GM12878 (cell line): Measurements from ENCODE around the gene KBTBD8. TPM values are rescaled to one million over a fixed set of nuclear protein-coding genes. Genes with fewer than 3 reads are reported as not detected.

ENCODE experiments used
- ATAC-seq: fragments of 200-7000 bp; cut with Tn5 transposase; 3 replicates; pipeline ENCODE4 v1.9.1; 2020; ENCODE audit warnings: mild to moderate bottlenecking, moderate library complexity
- BruUV-seq: library from RNA; stranded (reverse); fragments of 400-500 nt; replicated peaks from 2 replicates; lab custom pipeline; 2021; lab: Mats Ljungman, UMichigan
- CTCF ChIA-PET: fragments of 300-600 bp; sonication (Branson Sonifier 250); formaldehyde crosslinking; extraction: SDS; loops from one replicate; lab custom pipeline; 2021; ENCODE audit warnings: inconsistent platforms; lab: Yijun Ruan, JAX
- POLR2A ChIA-PET: fragments of 350-600 bp; formaldehyde crosslinking; extraction: SDS; loops from one replicate; lab custom pipeline; 2021; ENCODE audit warnings: inconsistent platforms; lab: Charles Lee
- RAD21 ChIA-PET: fragments of 300-600 bp; sonication (Branson Sonifier 250); formaldehyde crosslinking; loops from one replicate; lab custom pipeline; 2023; ENCODE audit warnings: antibody characterized with exemption; ENCODE audit not compliant: unreplicated experiment; lab: Charles Lee
- SMC1A ChIA-PET: fragments of 300-600 bp; sonication (Branson Sonifier 250); formaldehyde crosslinking; loops from one replicate; lab custom pipeline; 2023; ENCODE audit not compliant: unreplicated experiment, uncharacterized antibody; lab: Charles Lee
- DNase-seq: peaks from one replicate; pipeline ENCODE4 v3.0.0-alpha.2; 2011; ENCODE audit warnings: low read depth, low spot score
- FAIRE-seq: peaks from 3 replicates; lab custom pipeline; 2011; peaks lifted over from hg19 to GRCh38; lab: Jason Lieb, UNC
- H2AFZ ChIP-seq: 2 replicates; pipeline ENCODE4 v1.6.0; 2011; ENCODE audit warnings: low read depth, low read length, control low read depth; ENCODE audit not compliant: control insufficient read depth
- H3K27ac ChIP-seq: 2 replicates; pipeline ENCODE4 v1.5.1; 2011; ENCODE audit warnings: control low read depth; ENCODE audit not compliant: control insufficient read depth, insufficient read depth
- H3K27me3 ChIP-seq, 2 experiments: replicated peaks in 1 of 2; 2 replicates each; pipeline versions ENCODE4 v1.6.0 to v1.6.1; 2011; ENCODE audit warnings: low read length in 1 of 2; ENCODE audit not compliant: control insufficient read depth in 2 of 2, insufficient read depth in 2 of 2
- H3K36me3 ChIP-seq, 2 experiments: 2 replicates each; pipeline ENCODE4 v1.5.1; 2011; ENCODE audit warnings: low read length in 1 of 2; ENCODE audit not compliant: control insufficient read depth in 2 of 2, insufficient read depth in 2 of 2
- H3K4me1 ChIP-seq: 2 replicates; pipeline ENCODE4 v1.6.1; 2011; ENCODE audit warnings: mild to moderate bottlenecking, low read length, moderate library complexity, mixed read lengths; ENCODE audit not compliant: control insufficient read depth, insufficient read depth
- H3K4me2 ChIP-seq: 2 replicates; pipeline ENCODE4 v1.6.0; 2011; ENCODE audit warnings: control low read depth; ENCODE audit not compliant: control insufficient read depth, insufficient read depth
- H3K4me3 ChIP-seq: fragments of 200-600 bp; sonication (generic); 2 replicates; pipeline ENCODE4 v1.5.1; 2016
- H3K79me2 ChIP-seq: 2 replicates; pipeline ENCODE4 v1.6.0; 2011; ENCODE audit warnings: low read length; ENCODE audit not compliant: control insufficient read depth, insufficient read depth
- H3K9ac ChIP-seq: 2 replicates; pipeline ENCODE4 v1.8.0; 2011; ENCODE audit warnings: low read length, control low read depth, mixed read lengths; ENCODE audit not compliant: control insufficient read depth, insufficient read depth
- H3K9me3 ChIP-seq: replicated peaks from 3 replicates; pipeline ENCODE4 v1.5.1; 2011; ENCODE audit warnings: mild to moderate bottlenecking, low read length; ENCODE audit not compliant: control insufficient read depth, insufficient read depth
- H4K20me1 ChIP-seq: 2 replicates; pipeline ENCODE4 v1.6.0; 2011; ENCODE audit not compliant: control insufficient read depth, insufficient read depth
- BCL11A ChIP-seq: IDR thresholded peaks from 2 replicates; pipeline ENCODE4 v1.6.1; 2011; ENCODE audit warnings: low read depth, low read length
- DPF2 ChIP-seq: fragments of 450-650 bp; IDR thresholded peaks from 2 replicates; pipeline ENCODE4 v1.6.1; 2017; ENCODE audit warnings: mild to moderate bottlenecking
- FOXM1 ChIP-seq: IDR thresholded peaks from 2 replicates; pipeline ENCODE4 v1.6.1; 2012; ENCODE audit warnings: low read depth, mild to moderate bottlenecking, inconsistent platforms, low read length, moderate library complexity
- IRF5 ChIP-seq: fragments of 450-650 bp; IDR thresholded peaks from 2 replicates; pipeline ENCODE4 v1.6.1; 2017; ENCODE audit warnings: borderline replicate concordance
- KAT2A ChIP-seq: conservative IDR thresholded peaks from 2 replicates; pipeline ENCODE4 v1.6.1; 2011; ENCODE audit warnings: low read depth, low read length; ENCODE audit not compliant: control insufficient read depth
- MEF2B ChIP-seq: fragments of 450-650 bp; IDR thresholded peaks from 2 replicates; pipeline ENCODE4 v1.6.1; 2018; ENCODE audit warnings: mild to moderate bottlenecking, moderate library complexity; ENCODE audit not compliant: partially characterized antibody, poor library complexity, severe bottlenecking
- MTA2 ChIP-seq: fragments of 450-650 bp; IDR thresholded peaks from 2 replicates; pipeline ENCODE4 v1.6.1; 2016; ENCODE audit warnings: low read depth, mild to moderate bottlenecking, moderate library complexity
- NFIC ChIP-seq: IDR thresholded peaks from 2 replicates; pipeline ENCODE4 v1.6.1; 2012; ENCODE audit warnings: low read depth, mild to moderate bottlenecking, inconsistent platforms, low read length, moderate library complexity
- NR2F1 ChIP-seq: fragments of 450-650 bp; conservative IDR thresholded peaks from 2 replicates; pipeline ENCODE4 v1.6.1; 2017; ENCODE audit warnings: mild to moderate bottlenecking
- RUNX3 ChIP-seq: IDR thresholded peaks from 2 replicates; pipeline ENCODE4 v1.6.1; 2012; ENCODE audit warnings: low read length, inconsistent platforms
- SMAD5 ChIP-seq: IDR thresholded peaks from 2 replicates; pipeline ENCODE4 v1.6.1; 2016; ENCODE audit warnings: antibody characterized with exemption, low read depth
- SPI1 ChIP-seq: IDR thresholded peaks from 2 replicates; pipeline ENCODE4 v1.6.1; 2011; ENCODE audit warnings: low read depth, mild to moderate bottlenecking, low read length, moderate library complexity, borderline replicate concordance; ENCODE audit not compliant: insufficient read depth
- WGBS: methylation state at CpG from one replicate; pipeline ENCODE4 v1.1.6; 2016; ENCODE audit warnings: low lambda C conversion rate; ENCODE audit not compliant: insufficient replicate concordance, insufficient coverage; ENCODE audit errors: missing lambda C conversion rate; 5-methylcytosine and 5-hydroxymethylcytosine counted together
- in situ Hi-C: fragments of 300-500 bp; cut with MboI; formaldehyde crosslinking; loops from 9 replicates; pipeline ENCODE4 v1.14.3; 2018; ENCODE audit warnings: mixed read lengths
- intact Hi-C: fragments of 100-400 bp; cut with micrococcal nuclease; formaldehyde crosslinking; loops from one replicate; pipeline ENCODE4 v1.14.2; 2022; ENCODE audit not compliant: unreplicated experiment
- polyA plus RNA-seq, 11 experiments: library from polyadenylated mRNA; depleted of rRNA in 4 of 11; unstranded in 6 of 11; stranded (reverse) in 5 of 11; fragments of >200 nt; fragmentation: Nextera tagmentation in 4 of 11; fragmentation: Illumina TruSeq in 1 of 11; extraction: Ambion mirVana in 4 of 11; extraction: Trizol in 1 of 11; gene quantifications; 1 replicate in 1 of 11; 2 replicates in 10 of 11; pipeline versions ENCODE4 v1.2.1 to v1.2.3, GENCODE V29; 2011 to 2016; ENCODE audit warnings: inconsistent platforms in 2 of 11, missing spikeins in 2 of 11, low read depth in 1 of 11
- total RNA-seq, 4 experiments: library from RNA; depleted of rRNA in 3 of 4; stranded (reverse); fragments of >200 nt in 3 of 4; fragmentation: Illumina TruSeq in 1 of 4; extraction: Trizol in 1 of 4; gene quantifications; 2 replicates each; pipeline versions ENCODE4 v1.2.1 to v1.2.3, GENCODE V29; 2013 to 2021

KBTBD8 gene
- total and polyA plus RNA-seq, 10 of the 15 experiments (the other 5 are each of a cell fraction or from before 2014, with no cell fraction given), result 8.5 to 44.4 (median 19.3) TPM

GRCh38 chr3:67048715-67049074 is 50.6 kb downstream of the KBTBD8 start:
- CTCF ChIA-PET, result interaction anchor here (0.7 to 4.6 kb wide), 11 partner anchors 10 to 81 kb away, joined by 3 to 47 read pairs (median 4); no protein-coding TSS in a partner anchor
- POLR2A ChIA-PET, result interaction anchor here (1.3 to 2.8 kb wide), 4 partner anchors 31 to 50 kb away, joined by 3 to 8 read pairs (median 5); partner anchors contain the start of gene KBTBD8
- Histone ChIP-seq H4K20me1 (no peaks in the 10 kb centered on the region), H3K27ac (peak overlapping the region; percentile 54), H3K4me2 (peak overlapping the region; percentile 69), H3K79me2 (no peaks in the 10 kb centered on the region), H3K4me1 (peaks cover 24% of the 10 kb centered on the region), H2AFZ (peak overlapping the region; percentile 67), H3K9ac (peak overlapping the region; percentile 23), H3K9me3 (no peaks in the 10 kb centered on the region; the same call in 1 of the 3 replicates), H3K27me3 (no peaks in the 10 kb centered on the region), H3K4me3 (no peak overlapping the region), H3K36me3 (no peaks in the 10 kb centered on the region)
- peak; percentile 92 for ATAC-seq
- peak; percentile 35 for DNase-seq
- intact Hi-C loops, result loop anchor here (1.0 to 5.0 kb wide), 2 partner anchors 48 to 64 kb away; no protein-coding TSS in a partner anchor
- FAIRE-seq, result no peak
- in situ Hi-C loops, result no loop called here
- BruUV-seq, result no TSS peak
- SMC1A ChIA-PET, result interaction anchor here (0.7 to 5.3 kb wide), 14 partner anchors 13 to 605 kb away, joined by 3 to 36 read pairs (median 4); partner anchors contain the start of gene KBTBD8
- 31% methylated on average over 3 of the region's 3 CpGs for WGBS
- TF ChIP-seq RUNX3, result no peak
- TF ChIP-seq DPF2, result 0 out of 2 replicates have a peak, but pooled peaks have one; percentile 18
- TF ChIP-seq KAT2A, result no peak
- peak; percentile 1 for TF ChIP-seq MEF2B
- TF ChIP-seq NR2F1, result no peak; the same call in 1 of the 2 replicates
- no peak for TF ChIP-seq SMAD5
- no peak for TF ChIP-seq BCL11A
- no peak for TF ChIP-seq SPI1
- TF ChIP-seq FOXM1, result 0 out of 2 replicates have a peak, but pooled peaks have one; percentile 36
- no peak; the same call in none of the 2 replicates for TF ChIP-seq MTA2
- TF ChIP-seq IRF5, result no peak
- peak; percentile 1; the same call in 1 of the 2 replicates for TF ChIP-seq NFIC
- RAD21 ChIA-PET, result interaction anchor here (1.1 to 5.2 kb wide), 7 partner anchors 25 to 65 kb away, joined by 3 to 47 read pairs (median 5); partner anchors contain the start of gene KBTBD8
